Globus pallidus (tissue), 1 donor: ENCODE measurements around the gene TMEM108.

Experiments
- DNase-seq: peaks from one replicate; pipeline ENCODE4 v3.0.0-alpha.2; 2015; ENCODE audit warnings: low spot score

TMEM108 gene

GRCh38 chr3:133386876-133387275 lies 348.7 kb downstream of the TMEM108 start:
- no peak for DNase-seq

GRCh38 chr3:133387341-133387740 lies 349.1 kb downstream of the TMEM108 start:
- DNase-seq = no peak

- DNase-seq = no peak
Measured at GRCh38 chr3:133388696-133389395, 350.7 kb downstream of the TMEM108 start.

GRCh38 chr3:133390715-133391114 lies 352.5 kb downstream of the TMEM108 start:
- no peak for DNase-seq

- DNase-seq = no peak
Measured at GRCh38 chr3:133393204-133393603, 355.0 kb downstream of the TMEM108 start.

- no peak for DNase-seq
Measured at GRCh38 chr3:133393691-133394474, 355.7 kb downstream of the TMEM108 start.

GRCh38 chr3:133394561-133395311 lies 356.5 kb downstream of the TMEM108 start:
- no peak for DNase-seq

GRCh38 chr3:133396906-133397305 lies 358.7 kb downstream of the TMEM108 start:
- no peak for DNase-seq

GRCh38 chr3:133400006-133400515 lies 361.9 kb downstream of the TMEM108 start, which contains the start of gene BFSP2:
Gene BFSP2 (plus strand): TSS chr3:133400056. CDS start chr3:133400084, 28 bp downstream.
- DNase-seq = no peak

- no peak for DNase-seq
Measured at GRCh38 chr3:133401374-133402135, 363.4 kb downstream of the TMEM108 start.

- no peak for DNase-seq
Measured at GRCh38 chr3:133404920-133405319, 366.7 kb downstream of the TMEM108 start.

- DNase-seq = no peak
Measured at GRCh38 chr3:133408366-133408765, 370.2 kb downstream of the TMEM108 start.

GRCh38 chr3:133408961-133409360 lies 370.8 kb downstream of the TMEM108 start:
- DNase-seq = no peak

- no peak for DNase-seq
Measured at GRCh38 chr3:133410191-133410892, 372.2 kb downstream of the TMEM108 start.

- DNase-seq = no peak
Measured at GRCh38 chr3:133412183-133413132, 374.3 kb downstream of the TMEM108 start.

GRCh38 chr3:133413161-133414020 lies 375.2 kb downstream of the TMEM108 start:
- DNase-seq = peak; percentile 70

GRCh38 chr3:133414021-133414392 lies 375.8 kb downstream of the TMEM108 start:
- DNase-seq = no peak

GRCh38 chr3:133418361-133418760 lies 380.2 kb downstream of the TMEM108 start:
- no peak for DNase-seq
